Skeletal muscle satellite cell (primary cell): Measurements from ENCODE around the gene LZTS2.

Experiments
- H3K27me3 ChIP-seq: 2 replicates; pipeline ENCODE4 v1.7.0; 2013; ENCODE audit warnings: low read length; ENCODE audit not compliant: control insufficient read depth, insufficient read depth
- H3K36me3 ChIP-seq: 2 replicates; pipeline ENCODE4 v1.7.0; 2013; ENCODE audit warnings: mild to moderate bottlenecking, control low read depth, low read length; ENCODE audit not compliant: insufficient read depth
- H3K4me1 ChIP-seq: 2 replicates; pipeline ENCODE4 v1.7.0; 2013; ENCODE audit warnings: low read length; ENCODE audit not compliant: control insufficient read depth, insufficient read depth
- H3K4me2 ChIP-seq: 2 replicates; pipeline ENCODE4 v1.7.0; 2013; ENCODE audit warnings: mild to moderate bottlenecking, low read length
- H3K4me3 ChIP-seq: 2 replicates; pipeline ENCODE4 v1.7.0; 2013; ENCODE audit warnings: low read length
- H3K9ac ChIP-seq: 2 replicates; pipeline ENCODE4 v1.7.0; 2013; ENCODE audit warnings: mild to moderate bottlenecking, low read depth, low read length, moderate library complexity
- H3K9me3 ChIP-seq: replicated peaks from 2 replicates; pipeline ENCODE4 v1.7.0; 2013; ENCODE audit warnings: mild to moderate bottlenecking, control low read depth, low read length

LZTS2 gene

DNA sequence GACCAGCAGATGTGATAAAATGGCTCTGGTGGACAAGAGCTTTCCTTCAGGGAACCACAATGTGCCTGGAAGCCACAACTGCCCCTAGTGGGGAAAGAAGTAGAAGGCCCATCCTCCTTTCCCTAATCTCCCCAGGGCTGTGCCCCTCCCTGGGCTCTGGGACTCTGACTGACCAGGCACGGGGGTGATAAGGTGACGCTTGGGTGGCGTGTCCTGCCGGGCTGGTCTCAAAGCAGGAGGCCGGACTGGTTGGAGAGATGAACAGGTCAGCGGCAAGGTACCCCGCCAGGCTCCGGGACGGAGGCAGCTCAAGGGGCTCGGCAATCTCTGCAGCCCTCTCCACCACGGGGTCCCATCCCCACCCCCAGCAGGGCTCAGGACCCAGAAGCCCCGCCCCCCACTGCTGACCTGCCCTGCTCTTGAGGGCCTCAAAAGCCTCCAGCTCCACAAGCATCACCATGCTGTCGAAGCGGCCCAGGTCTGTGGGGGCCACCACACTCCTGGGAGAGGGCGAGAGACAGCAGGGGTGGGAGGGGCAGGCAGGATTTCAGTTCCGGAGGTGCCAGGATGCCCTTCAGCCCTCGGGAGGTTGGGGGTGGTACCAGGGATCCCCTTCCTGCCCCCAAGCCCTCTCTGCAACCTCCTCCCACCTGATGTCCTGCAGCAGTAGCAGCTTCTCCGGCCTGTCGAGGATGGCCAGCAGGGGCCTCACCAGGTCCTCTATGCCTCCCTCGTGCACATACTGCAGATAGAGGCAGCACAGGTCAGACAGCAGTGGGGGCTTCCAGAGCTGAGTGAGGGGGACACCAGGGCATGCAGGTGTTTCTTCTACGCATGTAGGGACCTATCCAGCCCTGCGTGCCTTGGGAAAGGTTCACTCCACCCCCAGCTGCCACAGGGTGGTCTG is 12.2 kb downstream of the LZTS2 start:
- Histone ChIP-seq H3K27me3 (no peaks in the 10 kb centered on the region), H3K4me2 (no peak overlapping the region), H3K9me3 (no peaks in the 10 kb centered on the region), H3K9ac (no peak overlapping the region), H3K4me1 (peaks cover 46% of the 10 kb centered on the region), H3K36me3 (peaks cover 12% of the 10 kb centered on the region), H3K4me3 (no peak overlapping the region)

DNA sequence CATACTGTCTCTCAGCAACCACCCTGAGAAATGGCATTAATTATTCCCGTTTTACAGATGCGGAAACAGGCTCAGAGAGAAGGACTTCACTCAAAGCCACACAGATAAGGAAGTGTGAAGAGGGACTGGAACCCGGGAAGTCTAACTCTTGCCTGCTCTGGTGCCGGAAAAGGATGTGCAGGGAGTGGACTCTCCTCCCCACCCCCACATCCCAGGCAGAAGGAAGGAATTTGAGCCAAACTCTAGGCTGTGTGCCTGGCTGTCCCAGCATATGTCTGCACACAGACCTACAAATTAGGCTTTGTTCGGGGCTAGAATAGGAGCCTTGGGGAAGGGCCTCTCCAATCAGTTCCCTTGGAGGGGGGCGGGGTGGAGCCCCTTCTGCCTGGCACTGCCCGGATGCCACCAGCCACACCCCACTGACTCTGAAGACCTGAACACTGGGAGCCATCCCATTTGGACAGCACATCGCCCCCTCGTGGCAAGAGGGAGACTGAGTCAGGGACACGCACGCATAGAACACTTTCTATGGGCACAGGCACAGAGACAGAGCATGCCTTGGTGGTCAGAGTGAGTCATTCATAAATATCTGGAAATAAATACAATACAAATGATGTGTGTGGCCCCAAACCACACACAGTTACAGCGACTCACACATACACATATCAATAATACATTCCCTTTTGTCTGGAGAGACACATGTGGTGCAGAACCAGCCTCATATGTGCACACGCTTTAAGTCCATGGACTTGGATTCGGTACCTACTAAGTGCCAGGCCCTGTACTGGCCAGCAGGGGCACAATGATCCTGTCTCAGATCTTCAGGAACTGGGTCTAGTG is 13.1 kb downstream of the LZTS2 start:
- H3K4me2 ChIP-seq: peak overlapping the region; percentile 65
- peaks cover 37% of the 10 kb centered on the region for H3K4me1 ChIP-seq
- H3K27me3 ChIP-seq: no peaks in the 10 kb centered on the region
- H3K36me3 ChIP-seq: peaks cover 2% of the 10 kb centered on the region
- H3K9ac ChIP-seq: no peak overlapping the region
- no peaks in the 10 kb centered on the region for H3K9me3 ChIP-seq
- no peak overlapping the region for H3K4me3 ChIP-seq

DNA sequence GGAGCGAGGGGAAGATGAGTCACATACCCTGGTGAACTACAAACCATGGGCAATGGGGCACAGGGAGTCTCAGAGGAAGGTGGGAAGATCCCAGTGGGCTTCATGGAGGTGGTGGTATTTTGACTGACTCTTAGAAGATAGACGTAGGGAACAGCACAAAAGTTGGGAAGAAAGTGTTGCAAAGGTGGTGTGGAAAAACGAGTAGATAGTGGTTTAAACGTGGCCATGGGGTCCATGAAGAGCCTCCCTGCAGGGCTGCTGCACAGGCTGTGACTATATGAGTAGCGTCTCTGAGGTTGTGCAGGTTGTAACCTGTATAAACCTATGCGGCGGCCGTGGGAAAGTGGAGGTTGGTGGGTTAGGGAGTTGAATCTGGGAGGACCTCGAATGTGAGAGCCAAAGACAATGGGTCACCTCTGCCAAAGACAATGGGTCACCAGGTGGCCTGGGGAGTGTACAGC is 13.8 kb downstream of the LZTS2 start:
- Histone ChIP-seq H3K4me3 (no peak overlapping the region), H3K27me3 (no peaks in the 10 kb centered on the region), H3K36me3 (no peaks in the 10 kb centered on the region), H3K9ac (no peak overlapping the region), H3K9me3 (no peaks in the 10 kb centered on the region), H3K4me2 (peak overlapping the region; percentile 65), H3K4me1 (peaks cover 32% of the 10 kb centered on the region)

DNA sequence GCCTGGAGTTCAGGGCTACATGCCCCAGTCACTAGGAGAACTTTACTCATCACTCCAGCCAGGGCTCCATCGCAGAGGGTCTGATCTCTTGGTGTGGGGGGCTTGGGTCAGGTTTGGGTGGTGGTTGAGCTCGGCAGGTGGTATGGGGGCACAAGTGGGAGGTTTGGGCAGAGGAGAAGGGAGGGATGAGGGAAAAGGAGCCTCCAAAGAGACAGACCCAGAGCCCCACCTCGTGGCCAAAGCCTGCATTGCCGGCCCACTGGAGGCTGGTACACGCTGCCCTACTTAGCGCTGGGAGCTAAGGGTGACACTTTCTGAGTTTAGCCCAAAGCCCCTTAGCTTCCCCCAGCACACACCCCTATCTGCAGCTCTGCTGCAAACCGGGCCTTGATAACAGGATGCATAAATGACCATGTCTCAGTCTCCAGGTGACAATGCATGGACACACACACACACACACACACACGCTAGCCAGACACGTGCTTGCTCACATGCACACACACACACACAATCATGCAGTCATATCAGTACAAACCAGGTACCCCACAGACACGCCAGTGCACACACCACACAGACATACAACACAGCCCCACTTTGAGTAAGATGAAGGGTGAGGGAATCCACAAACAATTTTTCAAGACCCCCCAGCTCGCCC is 14.7 kb downstream of the LZTS2 start:
- no peaks in the 10 kb centered on the region for H3K27me3 ChIP-seq
- H3K4me3 ChIP-seq: no peak overlapping the region
- H3K36me3 ChIP-seq: no peaks in the 10 kb centered on the region
- no peaks in the 10 kb centered on the region for H3K9me3 ChIP-seq
- H3K4me2 ChIP-seq: peak overlapping the region; percentile 28
- peaks cover 35% of the 10 kb centered on the region for H3K4me1 ChIP-seq
- no peak overlapping the region for H3K9ac ChIP-seq

DNA sequence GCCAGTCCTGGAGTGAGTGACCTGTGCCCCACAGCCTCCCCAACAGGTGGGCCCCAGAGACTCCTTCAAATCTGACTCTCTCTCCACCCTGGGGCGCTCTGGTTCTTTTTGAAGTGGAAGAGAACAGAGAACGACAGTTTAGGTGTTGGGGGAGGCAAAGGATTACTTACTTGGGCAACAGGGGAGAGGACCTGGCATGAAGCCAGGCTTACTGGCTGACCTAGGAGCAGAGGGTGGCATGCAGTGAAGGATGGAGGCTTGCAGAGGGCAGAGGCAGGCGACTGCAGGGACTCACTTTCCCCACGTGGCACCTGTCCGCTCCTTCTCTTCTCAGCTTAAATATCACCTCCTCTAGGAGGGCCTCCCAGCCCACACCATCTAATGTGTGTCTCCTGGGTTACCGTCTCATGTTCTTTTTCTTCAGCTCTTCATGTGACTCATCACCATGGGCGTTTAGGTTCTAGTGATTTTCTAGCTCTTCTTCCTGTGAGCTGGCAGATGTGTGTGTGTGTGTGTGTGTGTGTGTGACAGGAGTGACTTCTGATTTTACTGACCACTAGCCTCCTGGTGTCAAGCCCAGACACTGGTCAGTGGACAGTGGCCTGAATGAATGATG is 15.5 kb downstream of the LZTS2 start:
- Histone ChIP-seq H3K27me3 (no peaks in the 10 kb centered on the region), H3K36me3 (no peaks in the 10 kb centered on the region), H3K9me3 (no peaks in the 10 kb centered on the region), H3K9ac (no peak overlapping the region), H3K4me3 (no peak overlapping the region), H3K4me1 (peaks cover 35% of the 10 kb centered on the region), H3K4me2 (peak overlapping the region; percentile 28)

DNA sequence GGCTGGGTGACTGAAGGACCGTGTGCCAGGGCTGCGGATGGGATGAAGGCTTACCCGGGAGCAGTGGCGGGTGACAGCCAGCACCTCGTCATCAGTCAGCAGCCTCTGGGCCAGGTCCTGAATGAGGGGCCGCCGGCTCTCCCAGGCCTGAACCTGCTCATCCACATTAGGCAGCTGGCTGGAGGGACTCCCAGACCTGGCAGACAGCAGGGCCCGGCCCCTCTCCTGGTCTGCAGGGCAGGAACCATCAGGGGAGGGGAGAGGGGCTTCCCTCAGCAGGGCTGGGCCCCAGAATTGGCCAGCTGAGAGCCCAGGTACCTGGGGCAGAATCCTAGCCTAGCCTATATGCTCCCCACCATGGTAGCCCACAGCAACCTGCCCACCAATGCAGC is 16.0 kb downstream of the LZTS2 start:
- Histone ChIP-seq H3K4me2 (no peak overlapping the region), H3K4me3 (no peak overlapping the region), H3K9me3 (no peaks in the 10 kb centered on the region), H3K36me3 (no peaks in the 10 kb centered on the region), H3K27me3 (no peaks in the 10 kb centered on the region), H3K9ac (no peak overlapping the region), H3K4me1 (peaks cover 35% of the 10 kb centered on the region)

DNA sequence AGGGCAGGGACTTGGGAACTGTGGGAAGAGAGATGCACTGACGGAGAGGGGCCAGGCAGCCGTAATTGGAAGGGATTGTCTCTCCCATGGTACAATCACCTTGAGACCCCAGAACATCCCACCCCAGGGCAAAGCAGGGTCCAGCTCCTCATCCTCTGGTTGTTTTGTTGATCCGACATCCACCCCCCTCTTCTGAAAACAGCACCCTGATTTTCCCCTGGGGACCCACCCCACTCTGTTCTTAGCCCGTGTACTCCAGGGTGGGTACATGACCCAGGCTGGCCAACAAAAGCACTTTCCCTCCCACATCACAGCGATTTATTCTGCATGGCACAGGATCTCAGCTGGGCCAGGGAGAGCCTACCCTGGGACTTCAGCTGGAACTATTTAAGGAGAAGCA is 17.2 kb downstream of the LZTS2 start:
- Histone ChIP-seq H3K4me2 (no peak overlapping the region), H3K36me3 (no peaks in the 10 kb centered on the region), H3K9me3 (no peaks in the 10 kb centered on the region), H3K27me3 (no peaks in the 10 kb centered on the region), H3K9ac (no peak overlapping the region), H3K4me3 (no peak overlapping the region), H3K4me1 (peaks cover 35% of the 10 kb centered on the region)

DNA sequence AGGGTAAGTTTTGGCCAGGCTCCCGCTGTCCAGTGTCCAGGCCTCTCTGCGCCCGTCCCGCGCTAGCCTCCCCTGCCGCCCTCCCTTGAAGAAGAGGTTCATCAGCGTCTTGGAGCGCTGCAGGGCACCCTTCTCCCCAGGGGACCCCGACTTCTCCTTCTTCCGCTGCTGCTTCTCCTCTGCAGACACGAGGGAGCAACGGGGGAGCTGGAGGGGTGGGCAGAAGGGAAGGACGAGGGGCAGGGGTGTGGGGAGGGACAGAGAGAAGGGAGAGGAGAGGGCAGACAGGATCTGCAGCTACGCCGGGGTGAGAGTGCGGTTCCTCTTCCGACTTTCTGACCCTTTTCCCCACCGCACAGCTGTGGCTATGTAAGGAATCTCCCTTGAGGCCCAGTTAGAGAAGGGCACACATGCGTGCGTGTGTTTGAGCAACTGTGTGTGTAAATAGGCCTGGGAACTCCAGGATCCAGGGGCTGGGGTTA is 18.6 kb downstream of the LZTS2 start:
- Histone ChIP-seq H3K27me3 (no peaks in the 10 kb centered on the region), H3K36me3 (no peaks in the 10 kb centered on the region), H3K4me3 (no peak overlapping the region), H3K4me2 (no peak overlapping the region), H3K9ac (no peak overlapping the region), H3K4me1 (peaks cover 29% of the 10 kb centered on the region), H3K9me3 (no peaks in the 10 kb centered on the region)

DNA sequence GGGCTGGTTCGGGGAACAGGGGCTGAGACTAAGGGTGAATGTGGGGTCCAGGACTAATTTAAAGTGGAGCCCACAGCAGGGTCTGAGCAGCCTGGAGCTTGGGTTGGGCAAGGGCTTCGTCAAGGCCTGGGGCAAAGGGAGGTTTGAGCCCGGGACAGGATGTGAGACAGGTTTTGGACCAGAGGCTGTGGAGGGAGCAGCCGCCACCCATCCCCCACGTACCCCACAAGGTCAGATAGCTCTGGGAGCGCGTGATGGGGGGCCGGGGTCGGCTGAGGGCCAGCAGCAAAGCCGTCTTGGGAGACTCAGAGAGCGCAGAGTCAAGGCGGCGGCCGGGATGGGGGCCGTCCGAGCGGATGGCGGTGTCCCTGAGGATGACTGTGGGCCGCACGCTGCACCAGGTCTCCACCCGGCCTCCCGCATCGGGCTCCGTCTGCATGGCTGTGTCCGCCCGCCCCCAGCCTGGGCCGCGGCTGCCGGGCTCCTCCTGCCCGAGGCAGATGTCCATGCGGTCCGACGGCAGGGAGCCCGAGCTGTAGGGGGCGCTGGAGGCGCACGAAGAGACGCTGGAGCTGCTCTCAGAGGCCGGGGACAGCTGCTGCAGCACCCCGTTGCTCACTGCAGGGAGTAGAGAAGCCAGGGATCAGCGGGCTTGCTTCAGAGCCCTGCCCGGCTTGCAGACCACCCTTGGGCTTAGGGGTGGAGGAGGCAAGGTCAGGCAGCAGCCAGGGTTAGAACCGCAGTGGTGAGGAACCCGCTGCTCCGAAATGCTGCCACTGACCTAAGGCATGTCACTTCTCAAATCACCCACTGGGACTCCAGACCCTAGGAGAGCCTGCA is 19.2 kb downstream of the LZTS2 start:
- Histone ChIP-seq H3K9me3 (no peaks in the 10 kb centered on the region), H3K4me3 (no peak overlapping the region), H3K36me3 (no peaks in the 10 kb centered on the region), H3K4me1 (peaks cover 23% of the 10 kb centered on the region), H3K4me2 (peak overlapping the region; percentile 27), H3K9ac (no peak overlapping the region), H3K27me3 (no peaks in the 10 kb centered on the region)

DNA sequence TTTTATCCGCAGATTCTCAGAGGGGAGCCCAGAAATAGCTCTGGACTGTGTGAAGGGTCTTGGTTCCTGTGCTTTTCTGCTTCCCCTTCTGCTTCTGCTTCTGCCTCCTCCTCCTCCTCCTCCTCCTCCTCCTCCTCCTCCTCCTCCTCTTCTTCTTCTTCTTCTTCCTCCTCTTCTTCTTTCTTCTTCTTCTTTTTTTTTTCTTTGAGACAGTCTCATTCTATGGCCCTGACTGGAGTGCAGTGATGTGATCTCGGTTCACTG is 19.8 kb downstream of the LZTS2 start:
- Histone ChIP-seq H3K4me1 (peaks cover 18% of the 10 kb centered on the region), H3K4me2 (no peak overlapping the region), H3K36me3 (no peaks in the 10 kb centered on the region), H3K27me3 (no peaks in the 10 kb centered on the region), H3K9me3 (no peaks in the 10 kb centered on the region), H3K4me3 (no peak overlapping the region), H3K9ac (no peak overlapping the region)
